NOMO-1 treated with dmso at 0.1 percent for 144 hours (cell line): ENCODE measurements around the gene UGCG.
A peak's percentile ranks its signal among the peaks of the same experiment; 100 is the strongest.
"Not testable (repeated sequence)": the region's sequence is repeated elsewhere in the genome, so short reads cannot be mapped to it uniquely, and the experiment has no call there.

ENCODE experiments used
- DNase-seq: peaks from one replicate; lab custom pipeline; 2025; ENCODE audit not compliant: unreplicated experiment; lab: John Stamatoyannopoulos, UW

Gene UGCG

DNA sequence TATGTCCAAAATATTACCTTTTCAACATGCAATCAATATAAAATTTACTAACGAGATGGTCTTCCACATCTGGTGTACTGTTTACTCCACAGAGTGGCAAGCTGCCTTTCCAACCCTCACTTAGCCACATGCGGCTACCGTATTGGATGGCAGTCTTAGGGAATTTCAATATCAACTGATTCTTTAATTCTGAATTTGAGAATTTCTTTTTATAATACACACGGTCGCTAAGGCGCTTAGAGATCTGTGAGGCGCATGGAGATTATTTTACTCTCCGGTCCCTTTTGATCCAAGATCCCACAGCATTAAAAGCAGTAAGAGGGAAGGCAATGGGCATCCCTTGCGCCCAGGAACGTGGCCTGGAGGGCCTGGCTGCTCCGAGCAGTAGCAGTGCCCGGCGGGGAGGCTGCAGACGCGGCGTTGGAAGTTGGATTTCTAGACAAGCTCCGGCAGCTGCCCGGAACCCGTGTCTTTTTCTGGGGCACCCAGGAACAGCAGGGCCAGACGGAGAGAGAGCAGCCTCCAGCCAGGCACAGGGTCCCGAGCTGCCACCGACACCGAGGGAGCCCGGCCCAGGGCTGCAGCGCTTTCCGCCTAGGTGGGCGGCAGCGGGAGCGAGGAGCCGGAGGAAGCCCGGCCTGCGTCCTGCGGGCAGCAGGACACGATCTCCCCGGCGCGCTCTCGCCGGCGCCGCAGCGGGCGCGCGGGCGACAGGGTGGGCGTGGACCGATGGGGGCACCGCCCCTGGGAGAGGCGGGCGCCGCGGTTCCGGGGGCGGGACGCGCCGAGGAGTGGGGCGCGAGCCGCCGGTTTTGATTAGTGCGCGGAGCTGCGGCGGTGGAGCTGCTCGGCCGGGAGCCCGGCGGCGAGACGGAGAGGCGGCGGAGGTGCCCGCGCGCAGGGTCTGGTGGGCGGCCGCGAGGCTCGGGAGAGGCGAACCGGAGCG, at the start of gene UGCG:
UGCG (plus strand) TSS at position 819 of the 946 bp plus-strand sequence. CDS start 402 bp downstream, outside the sequence.
- DNase-seq, result peak; percentile 83

DNA sequence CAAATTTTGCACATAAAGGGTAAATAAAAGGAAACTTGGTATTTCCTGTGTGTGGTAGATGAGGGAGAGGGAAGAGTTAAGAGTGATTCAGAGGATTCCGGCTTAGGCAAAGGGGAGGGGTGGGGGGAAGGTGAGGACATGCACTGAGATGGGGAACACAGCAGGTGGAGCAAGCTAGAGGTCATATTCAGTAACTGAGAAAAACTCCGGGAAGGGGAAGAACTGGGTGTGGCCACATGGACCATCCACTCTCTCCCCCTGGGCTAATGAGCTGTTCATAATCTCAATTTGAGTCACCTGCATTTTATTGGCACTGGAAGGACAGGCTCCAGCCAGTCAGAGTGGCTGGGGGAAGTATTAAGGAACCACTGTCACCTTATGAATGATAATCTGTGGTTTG, 45.1 kb upstream of the UGCG start:
- no peak for DNase-seq

DNA sequence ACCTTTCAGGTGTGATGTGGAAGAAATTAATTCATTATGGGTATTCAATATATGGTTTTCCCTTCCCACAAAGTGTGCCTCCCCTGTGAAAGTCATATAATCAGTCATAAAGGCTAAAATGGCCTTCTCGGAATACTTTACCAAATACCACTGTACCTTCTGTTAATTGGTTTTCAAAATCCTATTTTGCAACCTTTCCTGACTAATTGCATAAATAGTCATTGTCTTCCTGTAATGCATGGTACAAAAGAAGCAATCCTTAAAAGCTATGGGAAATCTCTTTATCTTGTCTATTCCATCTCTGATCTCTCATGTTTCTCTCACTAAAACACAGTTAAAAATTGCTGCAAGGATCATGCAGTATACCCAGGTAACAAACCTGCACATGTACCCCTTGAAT, 44.3 kb upstream of the UGCG start:
- no peak for DNase-seq

DNA sequence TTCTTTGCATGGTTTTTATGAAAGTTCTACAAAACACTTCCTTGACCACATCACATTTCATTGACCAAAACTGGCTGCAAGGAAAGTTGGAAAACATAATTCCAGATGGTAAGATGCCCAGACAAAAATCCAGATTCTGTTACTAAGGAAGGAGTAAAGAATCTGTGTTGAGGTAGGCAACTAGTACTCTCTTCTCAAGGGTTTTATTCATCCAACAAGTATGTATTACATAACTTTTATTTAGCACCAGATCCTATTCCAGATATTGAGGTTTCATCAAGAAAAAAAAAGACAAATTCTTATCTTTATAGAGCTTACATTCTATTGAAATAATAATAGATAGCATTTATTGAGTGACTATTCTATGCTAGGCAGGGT, 43.2 kb upstream of the UGCG start:
- DNase-seq, result no peak

DNA sequence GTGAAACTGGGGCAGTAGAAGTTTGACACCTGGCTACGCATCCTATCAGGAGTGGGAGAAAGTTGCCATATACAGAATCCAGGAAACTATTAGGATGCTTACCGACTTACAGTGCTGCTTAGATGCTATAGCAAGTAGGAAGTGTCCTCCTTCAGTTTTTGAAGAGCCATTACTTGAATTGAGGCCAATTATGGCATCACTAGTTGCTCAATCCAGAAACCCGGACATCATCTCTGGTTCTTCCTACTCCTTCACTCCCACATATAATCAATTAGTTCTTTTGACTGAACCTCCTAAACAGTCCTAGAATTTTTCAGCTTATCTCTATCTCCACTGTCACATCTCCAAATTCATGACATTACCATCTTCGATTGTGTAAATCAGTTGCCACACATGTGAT, 41.8 kb upstream of the UGCG start:
- peak; percentile 1 for DNase-seq

DNA sequence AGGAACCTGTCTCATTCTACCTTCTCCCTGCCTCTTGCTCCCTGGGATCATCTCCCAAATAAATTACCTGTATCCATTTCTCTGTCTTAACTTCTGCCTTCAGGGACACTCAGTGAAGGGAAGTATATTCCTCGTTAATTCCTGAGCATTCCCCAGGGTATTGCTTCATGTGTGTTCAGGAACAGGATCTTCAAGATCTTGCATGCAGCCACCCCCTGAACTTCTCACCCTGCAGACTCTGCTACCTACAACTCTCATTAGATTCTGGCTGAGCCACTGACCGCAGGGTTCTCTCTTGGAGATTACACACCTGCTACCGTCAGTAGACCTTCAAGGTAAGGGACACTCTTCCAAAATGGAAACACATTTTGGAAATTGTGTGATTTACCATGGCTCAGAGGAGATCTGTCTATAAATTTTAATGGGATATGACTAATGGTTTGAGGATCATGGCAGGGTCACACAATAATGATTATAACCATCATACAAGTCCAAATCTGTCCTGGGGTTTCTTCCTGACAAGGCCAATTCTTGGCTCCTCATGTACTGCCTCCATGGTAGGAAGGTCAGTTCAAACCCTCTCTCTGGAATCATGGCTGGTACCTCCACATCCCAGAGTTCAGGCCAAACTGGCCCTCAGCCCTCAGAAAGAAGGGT, 38.9 kb upstream of the UGCG start:
- DNase-seq, result no peak

DNA sequence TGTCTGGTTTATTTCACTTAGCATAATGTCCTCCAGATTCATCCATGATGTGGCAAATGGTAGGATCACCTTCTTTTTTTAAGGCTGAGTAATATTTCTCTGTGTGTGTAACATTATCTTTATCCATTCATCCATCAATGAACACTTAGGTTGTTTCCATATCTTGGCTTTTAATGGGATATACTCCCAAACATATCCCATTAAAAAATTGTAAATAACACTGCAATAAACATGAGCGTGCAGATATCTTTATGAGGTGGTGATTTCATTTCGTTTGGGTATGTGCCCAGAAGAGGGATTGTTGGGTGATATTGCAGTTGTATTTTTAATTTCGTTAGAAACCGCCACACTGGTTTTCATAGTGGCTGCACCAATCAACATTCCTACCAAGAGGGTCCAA, 36.2 kb upstream of the UGCG start:
- no peak for DNase-seq

DNA sequence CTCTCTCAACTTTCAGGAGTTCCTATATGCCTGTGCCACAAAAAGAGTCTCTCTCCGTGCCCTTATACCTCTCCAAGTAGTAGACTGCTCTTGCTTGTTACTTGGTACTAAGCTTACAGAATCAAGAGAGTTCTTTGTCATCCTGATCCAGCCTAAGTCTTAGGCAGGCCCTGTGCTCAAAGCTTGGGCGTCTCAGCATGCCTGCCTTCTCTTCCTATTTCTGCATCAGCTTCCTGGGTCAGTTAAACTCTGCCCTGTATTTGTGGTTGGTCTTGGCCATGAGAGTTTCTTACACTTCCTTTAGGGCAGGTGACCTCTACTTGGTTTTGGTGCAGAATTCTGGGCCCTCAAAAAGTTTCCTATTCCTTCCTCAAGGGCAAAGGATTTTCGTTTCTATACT, 33.0 kb upstream of the UGCG start:
- DNase-seq, result no peak

DNA sequence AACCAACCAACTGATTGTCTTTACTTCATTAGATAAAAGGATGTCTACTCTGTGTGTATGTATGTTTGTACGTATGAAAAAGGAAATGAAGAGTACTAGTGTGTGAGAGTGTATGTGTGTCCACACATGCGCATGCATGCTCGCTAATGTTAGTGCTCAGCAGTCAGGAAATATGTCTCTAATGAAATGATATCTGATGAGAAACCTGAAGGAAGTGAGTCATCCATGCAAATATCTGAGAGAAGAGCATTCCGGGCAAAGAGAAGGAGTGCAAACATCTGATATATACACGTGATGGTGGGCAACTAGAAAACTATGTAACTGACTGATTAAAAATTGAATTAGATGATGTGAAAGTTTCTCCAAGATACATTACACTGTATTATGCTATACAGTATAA, 29.6 kb upstream of the UGCG start:
- DNase-seq, result no peak

DNA sequence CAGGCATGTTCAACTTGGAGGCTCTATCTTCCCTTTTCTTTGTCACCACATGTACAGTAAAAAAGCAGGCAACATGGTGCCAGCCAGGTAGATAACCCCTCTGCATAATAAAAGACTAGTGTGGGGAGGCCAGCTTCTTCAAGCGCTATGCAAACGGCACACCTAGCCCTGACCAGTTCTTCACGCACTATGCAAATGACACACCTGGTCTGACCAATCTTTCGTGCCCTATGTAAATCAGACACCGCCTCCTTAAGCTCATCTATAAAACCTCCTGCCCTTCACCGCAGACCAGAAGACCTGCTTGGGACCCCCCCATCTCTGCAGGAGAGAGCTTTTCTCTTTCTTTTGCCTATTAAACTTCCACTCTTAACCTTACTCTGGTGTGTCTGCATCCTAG, 28.1 kb upstream of the UGCG start:
- DNase-seq, result no peak

DNA sequence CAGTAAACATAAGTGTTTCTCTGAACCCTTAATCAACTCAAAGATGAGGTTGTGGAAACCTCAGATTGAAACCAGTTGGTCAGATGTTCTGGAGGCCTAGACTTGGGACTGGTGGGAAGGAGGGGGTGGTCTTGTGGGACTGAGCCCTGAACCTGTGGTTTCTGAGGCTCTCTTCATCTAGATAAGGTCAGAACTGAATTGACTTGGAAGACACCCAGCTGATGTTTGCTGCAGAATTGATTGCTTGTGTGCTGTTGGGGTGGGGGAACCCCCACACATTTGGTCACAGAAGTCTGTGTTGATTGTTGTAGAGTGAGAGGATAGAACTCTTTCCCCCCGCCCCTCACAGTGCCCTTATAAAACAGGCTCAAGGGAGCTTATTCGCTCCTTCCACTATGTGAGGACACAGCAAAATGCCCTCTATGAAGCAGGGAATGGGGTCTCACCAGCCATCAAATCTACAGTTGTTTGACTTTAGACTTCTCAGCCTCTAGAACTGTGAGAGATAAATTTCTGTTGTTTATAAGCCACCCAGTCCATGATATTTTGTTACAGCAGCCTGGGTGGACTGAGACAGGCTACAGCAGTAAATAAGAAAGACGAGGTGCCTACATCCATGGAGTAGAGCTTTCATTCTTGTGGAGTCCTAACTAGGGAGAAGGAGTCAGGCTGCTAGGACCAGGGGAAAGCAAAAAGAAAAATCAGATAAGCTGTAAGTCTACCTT, 25.7 kb upstream of the UGCG start:
- no peak for DNase-seq

DNA sequence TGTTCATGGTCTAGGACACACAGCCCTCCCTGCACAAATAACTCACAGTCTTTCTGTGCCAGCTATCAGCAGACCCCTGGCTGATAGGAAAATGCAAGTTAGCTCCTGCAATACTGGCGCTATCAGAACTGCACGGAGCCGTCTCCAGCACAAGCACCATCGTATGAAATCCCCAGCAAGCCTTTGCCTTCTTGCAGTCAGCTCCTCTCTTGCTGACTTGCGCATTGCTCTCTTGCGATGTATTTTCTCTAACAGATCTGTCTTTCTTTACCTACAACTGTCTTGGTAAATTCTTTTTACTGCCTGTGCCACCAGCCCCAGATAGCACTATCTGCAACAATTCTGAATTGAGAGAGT, 25.1 kb upstream of the UGCG start:
- no peak for DNase-seq

DNA sequence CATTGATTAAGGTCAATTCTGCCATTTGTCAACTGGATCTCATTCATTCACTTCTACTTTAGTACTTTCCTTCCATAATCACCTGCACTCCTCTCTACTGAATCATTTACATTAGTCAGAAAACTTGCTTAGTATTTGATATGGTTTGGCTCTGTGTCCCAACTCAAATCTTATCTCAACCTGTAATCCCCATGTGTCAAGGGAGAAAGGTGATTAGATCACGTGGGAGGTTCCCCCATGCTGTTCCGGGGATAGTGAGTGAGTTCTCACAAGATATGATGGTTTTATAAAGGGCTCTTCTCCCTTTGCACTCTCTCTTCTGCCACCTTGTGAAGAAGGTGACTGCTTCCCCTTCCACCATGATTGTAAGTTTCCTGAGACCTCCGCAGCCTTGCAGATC, 23.7 kb upstream of the UGCG start:
- DNase-seq, result no peak

DNA sequence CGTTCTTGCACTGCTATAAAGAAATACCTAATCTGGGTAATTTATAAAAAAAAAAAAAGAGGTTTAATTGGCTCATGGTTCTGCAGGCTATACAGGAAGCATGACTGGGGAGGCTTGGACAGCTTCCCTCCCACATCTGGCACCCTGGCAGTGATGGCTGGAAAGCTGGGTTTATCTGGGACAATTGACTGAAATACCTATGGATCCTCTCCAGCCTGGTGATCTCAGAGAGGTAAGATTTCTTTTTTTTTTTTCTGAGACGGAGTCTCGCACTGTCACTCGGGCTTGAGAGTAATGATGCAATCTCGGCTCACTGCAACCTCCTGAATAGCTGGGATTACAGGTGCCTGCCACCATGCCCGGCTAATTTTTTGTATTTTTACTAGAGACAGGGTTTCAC, 22.7 kb upstream of the UGCG start:
- DNase-seq, result no peak

DNA sequence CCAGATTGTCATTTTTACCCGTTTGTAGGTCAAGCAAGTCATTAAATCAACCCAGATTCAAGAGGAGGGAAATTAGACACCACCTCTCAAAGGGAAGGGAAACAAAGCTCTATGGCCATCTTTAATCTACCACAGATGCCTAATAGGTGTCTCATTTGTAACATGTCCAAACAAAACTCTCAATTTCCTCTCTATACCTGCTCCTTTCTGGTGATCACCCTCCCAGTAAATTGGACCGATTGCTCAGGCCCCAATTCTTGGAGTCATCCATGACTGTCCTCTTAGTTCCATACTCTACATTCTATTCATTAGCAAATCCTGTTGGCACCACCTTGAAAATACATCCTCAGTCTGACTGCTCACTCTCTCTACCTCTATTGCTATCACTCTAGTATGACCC, 22.1 kb upstream of the UGCG start:
- DNase-seq, result no peak

DNA sequence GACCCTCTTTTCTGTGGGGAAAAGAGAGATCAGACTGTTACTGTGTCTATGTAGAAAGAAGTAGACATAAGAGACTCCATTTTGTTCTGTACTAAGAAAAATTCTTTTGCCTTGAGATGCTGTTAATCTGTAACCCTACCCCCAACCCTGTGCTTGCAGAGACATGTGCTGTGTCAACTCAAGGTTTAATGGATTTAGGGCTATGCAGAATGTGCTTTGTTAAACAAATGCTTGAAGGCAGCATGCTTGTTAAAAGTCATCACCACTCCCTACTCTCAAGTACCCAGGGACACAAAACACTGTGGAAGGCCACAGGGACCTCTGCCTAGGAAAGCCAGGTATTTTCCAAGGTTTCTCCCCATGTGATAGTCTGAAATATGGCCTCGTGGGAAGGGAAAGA, 21.3 kb upstream of the UGCG start:
- DNase-seq, result not testable (repeated sequence)

DNA sequence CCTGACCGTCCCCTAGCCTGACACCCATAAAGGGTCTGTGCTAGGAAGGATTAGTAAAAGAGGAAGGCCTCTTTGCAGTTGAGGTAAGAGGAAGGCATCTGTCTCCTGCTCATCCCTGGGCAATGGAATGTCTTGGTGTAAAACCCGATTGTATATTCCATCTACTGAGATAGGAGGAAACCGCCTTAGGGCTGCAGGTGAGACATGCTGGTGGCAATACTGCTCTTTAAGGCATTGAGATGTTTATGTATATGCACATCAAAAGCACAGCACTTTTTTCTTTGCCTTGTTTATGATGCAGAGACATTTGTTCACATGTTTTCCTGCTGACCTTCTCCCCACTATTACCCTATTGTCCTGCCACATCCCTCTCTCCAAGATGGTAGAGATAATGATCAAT, 20.9 kb upstream of the UGCG start:
- not testable (repeated sequence) for DNase-seq

DNA sequence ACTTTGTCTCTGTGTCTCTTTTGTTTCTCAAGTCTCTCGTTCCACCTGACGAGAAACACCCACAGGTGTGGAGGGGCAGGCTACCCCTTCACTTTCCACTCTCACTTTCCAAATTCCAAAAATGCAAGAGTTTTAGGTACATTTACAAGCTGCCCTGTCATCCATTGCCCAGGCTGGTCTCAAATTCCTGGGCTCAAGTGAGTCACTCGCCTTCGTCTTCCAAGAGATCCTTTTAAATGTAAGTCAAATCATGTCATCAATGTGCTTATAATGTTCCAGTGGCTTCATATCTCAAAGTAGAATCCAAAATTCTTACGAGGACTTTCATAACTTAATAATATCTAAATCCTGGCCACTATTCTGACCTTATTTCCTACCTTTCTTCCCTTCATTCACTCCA, 20.4 kb upstream of the UGCG start:
- DNase-seq, result no peak

DNA sequence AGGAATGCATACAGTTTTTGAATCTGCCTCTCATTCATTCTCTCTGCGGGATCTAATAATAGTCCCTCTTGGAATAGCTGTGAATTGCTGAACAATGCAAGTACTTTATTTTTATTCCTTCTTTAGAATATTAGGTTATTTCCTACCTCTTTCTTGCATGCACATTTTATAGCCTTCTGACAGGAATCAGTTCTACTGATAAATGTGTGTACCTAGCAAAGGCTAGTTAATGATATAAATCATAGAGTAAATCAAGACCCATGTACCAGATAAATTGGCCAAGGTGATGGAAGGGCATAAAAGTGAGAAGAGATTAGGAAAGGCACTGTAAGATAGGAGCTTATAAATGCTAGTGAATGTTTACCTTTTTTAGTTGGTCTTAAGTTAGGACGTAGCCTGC, 19.2 kb upstream of the UGCG start:
- DNase-seq, result no peak

DNA sequence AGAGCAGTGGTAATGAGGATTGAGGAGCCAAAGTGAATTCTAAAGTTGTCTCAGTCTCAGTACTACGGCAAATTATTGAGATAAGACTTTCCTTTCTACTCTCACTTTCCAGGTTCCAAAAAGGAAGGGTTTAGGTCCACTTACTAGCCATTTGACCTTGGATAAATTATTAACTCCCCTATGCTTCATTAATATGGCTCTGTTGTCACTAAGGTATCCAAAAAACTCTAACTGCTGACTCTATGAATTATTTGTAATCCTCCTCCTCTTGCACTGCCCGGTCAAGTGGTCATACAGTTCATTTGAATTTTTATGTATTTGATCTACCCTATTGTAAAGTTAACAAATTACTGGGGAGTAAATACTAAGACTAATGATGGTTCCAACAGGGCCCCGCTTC, 17.7 kb upstream of the UGCG start:
- DNase-seq, result no peak

DNA sequence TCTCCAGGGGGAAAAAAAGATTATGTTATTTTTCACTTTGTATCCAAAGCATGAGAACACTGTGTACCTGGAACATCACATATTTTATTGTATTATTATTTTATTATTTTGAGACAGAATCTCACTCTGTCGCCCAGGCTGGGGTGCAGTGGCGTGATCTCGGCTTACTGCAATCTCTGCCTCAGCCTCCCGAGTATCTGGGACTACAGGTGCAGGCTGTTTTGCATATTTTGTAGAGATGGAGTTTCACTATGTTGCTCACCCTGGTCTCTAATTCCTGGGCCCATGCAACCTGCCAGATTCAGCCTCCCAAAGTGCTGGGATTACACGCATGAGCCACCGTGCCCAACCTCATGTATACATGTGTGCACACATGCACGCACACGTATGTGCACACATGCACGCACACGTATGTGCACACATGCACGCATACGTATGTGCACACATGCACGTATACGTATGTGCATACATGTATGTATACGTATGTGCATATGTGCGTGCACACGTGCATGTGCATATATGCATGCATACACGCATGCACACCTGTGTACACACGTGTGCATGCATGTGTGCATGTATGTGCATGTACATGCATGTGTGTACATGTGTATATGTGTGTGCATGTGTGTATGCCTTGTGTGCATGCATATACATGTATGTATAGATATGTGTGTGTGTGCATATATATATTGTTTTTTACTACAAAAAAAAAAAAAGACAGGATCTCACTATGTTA, 9.5 kb upstream of the UGCG start:
- no peak for DNase-seq
